Measurements from ENCODE around the gene BRSK1. TPM values are rescaled to one million over a fixed set of nuclear protein-coding genes. Genes with fewer than 3 reads are reported as not detected.
A peak's percentile ranks its signal among the peaks of the same experiment; 100 is the strongest.

Gene BRSK1
- total and polyA plus RNA-seq, 2 of the 13 experiments (the other 11 are each of a cell fraction or from before 2014, with no cell fraction given) = 0.18 to 1.2 TPM

- TF ChIP-seq ZNF354B (CRISPR knock-in tag; IDR thresholded peaks at IDR 0.05) (no peak), KDM5B (CRISPR knock-in tag; IDR thresholded peaks at IDR 0.05; ENCODE audit: borderline replicate concordance) (peak; percentile 74), ZFYVE20 (CRISPR knock-in tag; IDR thresholded peaks at IDR 0.05; ENCODE audit: borderline replicate concordance, low read depth) (no peak), PHF20 (CRISPR knock-in tag; IDR thresholded peaks at IDR 0.05) (peak; percentile 94), HNRNPLL (IDR thresholded peaks at IDR 0.05; ENCODE audit: low read depth, low read length, poor library complexity, severe bottlenecking) (peak; percentile 46), POGZ (CRISPR knock-in tag; IDR thresholded peaks at IDR 0.05) (peak; percentile 40; the same call in 1 of the 2 replicates), HDAC1 (CRISPR knock-in tag; IDR thresholded peaks at IDR 0.05) (peak; percentile 92), ZFP1 (CRISPR knock-in tag; IDR thresholded peaks at IDR 0.05) (0 out of 2 replicates have a peak, but pooled peaks have one; percentile 43), TBX3 (IDR thresholded peaks at IDR 0.05; ENCODE audit: borderline replicate concordance) (peak; percentile 93), ZNF343 (CRISPR knock-in tag; IDR thresholded peaks at IDR 0.05) (no peak), KLF9 (CRISPR knock-in tag; IDR thresholded peaks at IDR 0.05; ENCODE audit: low read depth) (no peak), ZNF564 (CRISPR knock-in tag; IDR thresholded peaks at IDR 0.05) (no peak), MTF1 (CRISPR knock-in tag; IDR thresholded peaks at IDR 0.05) (no peak), TFDP2 (CRISPR knock-in tag; IDR thresholded peaks at IDR 0.05) (peak; percentile 80), JDP2 (CRISPR knock-in tag; IDR thresholded peaks at IDR 0.05; ENCODE audit: borderline replicate concordance) (no peak), ZBTB1 (CRISPR knock-in tag; IDR thresholded peaks at IDR 0.05; ENCODE audit: borderline replicate concordance) (no peak), ZNF180 (CRISPR knock-in tag; IDR thresholded peaks at IDR 0.05; ENCODE audit: borderline replicate concordance, low read depth) (no peak), ATM (IDR thresholded peaks at IDR 0.05; ENCODE audit: borderline replicate concordance) (no peak), ZNF598 (CRISPR knock-in tag; IDR thresholded peaks at IDR 0.05; ENCODE audit: borderline replicate concordance) (no peak), MATR3 (CRISPR knock-in tag; IDR thresholded peaks at IDR 0.05) (no peak), HIVEP1 (CRISPR knock-in tag; IDR thresholded peaks at IDR 0.05) (peak; percentile 72; the same call in 1 of the 2 replicates), SP4 (CRISPR knock-in tag; IDR thresholded peaks at IDR 0.05) (peak; percentile 95), ZNF33B (CRISPR knock-in tag; IDR thresholded peaks at IDR 0.05) (no peak), ZNF326 (CRISPR knock-in tag; IDR thresholded peaks at IDR 0.05; ENCODE audit: borderline replicate concordance) (no peak), ZBTB20 (CRISPR knock-in tag; IDR thresholded peaks at IDR 0.05; ENCODE audit: borderline replicate concordance, low read depth) (peak; percentile 64; the same call in 1 of the 2 replicates), MIXL1 (CRISPR knock-in tag; IDR thresholded peaks at IDR 0.05) (no peak), YEATS2 (CRISPR knock-in tag; IDR thresholded peaks at IDR 0.05; ENCODE audit: borderline replicate concordance) (peak; percentile 72; the same call in 1 of the 2 replicates), ZFP62 (CRISPR knock-in tag; IDR thresholded peaks at IDR 0.05) (no peak)
- TF ChIP-seq, protein P1, sequence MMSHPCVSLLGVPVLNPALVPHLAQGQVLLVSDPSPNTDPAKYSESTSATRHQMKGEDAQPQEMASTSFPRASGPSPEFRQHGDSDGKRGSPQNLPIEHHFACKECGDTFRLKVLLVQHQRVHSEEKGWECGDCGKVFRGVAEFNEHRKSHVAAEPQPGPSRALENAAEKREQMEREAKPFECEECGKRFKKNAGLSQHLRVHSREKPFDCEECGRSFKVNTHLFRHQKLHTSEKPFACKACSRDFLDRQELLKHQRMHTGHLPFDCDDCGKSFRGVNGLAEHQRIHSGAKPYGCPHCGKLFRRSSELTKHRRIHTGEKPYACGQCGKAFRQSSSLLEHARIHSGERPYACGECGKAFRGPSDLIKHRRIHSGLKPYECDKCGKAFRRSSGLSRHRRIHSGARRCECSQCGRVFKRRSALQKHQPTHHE (CRISPR knock-in tag; IDR thresholded peaks at IDR 0.05; ENCODE audit: borderline replicate concordance) = peak; percentile 75; the same call in 1 of the 2 replicates
- TF ChIP-seq, protein P2, sequence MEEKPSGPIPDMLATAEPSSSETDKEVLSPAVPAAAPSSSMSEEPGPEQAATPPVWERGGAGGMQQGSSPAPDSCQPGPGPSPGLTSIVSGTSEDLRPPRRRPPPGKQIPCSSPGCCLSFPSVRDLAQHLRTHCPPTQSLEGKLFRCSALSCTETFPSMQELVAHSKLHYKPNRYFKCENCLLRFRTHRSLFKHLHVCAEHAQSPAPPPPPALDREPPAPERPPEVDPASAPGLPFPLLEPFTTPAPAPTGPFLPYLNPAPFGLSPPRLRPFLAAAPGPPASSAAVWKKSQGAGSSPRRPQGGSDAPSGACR (CRISPR knock-in tag; IDR thresholded peaks at IDR 0.05) = peak; percentile 61; the same call in 1 of the 2 replicates
Measured at GRCh38 chr19:55279770-55280643, 3.8 kb upstream of the BRSK1 start, which contains the start of gene HSPBP1 (continued).
